CD4-positive, alpha-beta T cell (primary cell): ENCODE measurements around the gene TMEM63A. TPM values are rescaled to one million over a fixed set of nuclear protein-coding genes. Genes with fewer than 3 reads are reported as not detected.
A peak's percentile ranks its signal among the peaks of the same experiment; 100 is the strongest.

Experiments used
- ATAC-seq: fragments of 200-7000 bp; cut with Tn5 transposase; one replicate; pipeline ENCODE4 v1.10.0; 2022; ENCODE audit warnings: mild to moderate bottlenecking; ENCODE audit not compliant: poor library complexity
- CTCF ChIA-PET: fragments of 350-600 bp; sonication (Branson Sonifier 250); formaldehyde crosslinking; loops from one replicate; lab custom pipeline; 2021; ENCODE audit warnings: antibody characterized with exemption, inconsistent platforms; lab: Charles Lee
- POLR2A ChIA-PET: fragments of 350-600 bp; sonication (Branson Sonifier 250); formaldehyde crosslinking; loops from one replicate; lab custom pipeline; 2021; ENCODE audit warnings: antibody characterized with exemption, inconsistent platforms; lab: Charles Lee
- DNase-seq, 14 experiments: peaks; one replicate each; pipeline ENCODE4 v3.0.0-alpha.2; 2013 to 2020; ENCODE audit warnings: mixed read lengths in 2 of 14
- H3K27ac ChIP-seq, 2 donors: one replicate each; pipeline versions ENCODE4 v1.5.1 to v1.7.0; 2013; ENCODE audit warnings: low read length in 2 of 2, low read depth in 1 of 2, mild to moderate bottlenecking in 1 of 2
- H3K27me3 ChIP-seq, 2 experiments: 1 replicate in 1 of 2; 2 replicates in 1 of 2; pipeline versions ENCODE4 v1.6.1 to v1.7.0; 2013; ENCODE audit warnings: low read length in 2 of 2, control low read depth in 1 of 2, mild to moderate bottlenecking in 1 of 2, moderate library complexity in 1 of 2; ENCODE audit not compliant: insufficient read depth in 2 of 2, control insufficient read depth in 1 of 2
- H3K36me3 ChIP-seq: one replicate; pipeline ENCODE4 v1.6.1; 2013; ENCODE audit warnings: low read length, control low read depth; ENCODE audit not compliant: insufficient read depth
- H3K4me1 ChIP-seq: one replicate; pipeline ENCODE4 v1.6.1; 2013; ENCODE audit warnings: low read length, control low read depth; ENCODE audit not compliant: insufficient read depth
- H3K4me3 ChIP-seq: one replicate; pipeline ENCODE4 v1.5.1; 2013; ENCODE audit warnings: mild to moderate bottlenecking, low read length, moderate library complexity
- H3K9me3 ChIP-seq, 2 experiments: 1 replicate in 1 of 2; 2 replicates in 1 of 2; pipeline versions ENCODE4 v1.6.1 to v1.7.0; 2013; ENCODE audit warnings: low read length in 2 of 2, mild to moderate bottlenecking in 2 of 2, control low read depth in 1 of 2, moderate library complexity in 1 of 2; ENCODE audit not compliant: control insufficient read depth in 1 of 2, insufficient read depth in 1 of 2
- H3K27ac Mint-ChIP-seq: one replicate; pipeline ENCODE4 v1.8.0; 2020; ENCODE audit warnings: mixed read lengths
- H3K27me3 Mint-ChIP-seq: one replicate; pipeline ENCODE4 v1.8.0; 2021; ENCODE audit warnings: mixed read lengths
- H3K36me3 Mint-ChIP-seq: one replicate; pipeline ENCODE4 v1.8.0; 2021; ENCODE audit warnings: low read depth, mixed read lengths
- H3K4me1 Mint-ChIP-seq: one replicate; pipeline ENCODE4 v1.8.0; 2021; ENCODE audit warnings: low read depth, mixed read lengths
- H3K4me3 Mint-ChIP-seq: one replicate; pipeline ENCODE4 v1.8.0; 2020; ENCODE audit warnings: mild to moderate bottlenecking, mixed read lengths
- H3K9me3 Mint-ChIP-seq: one replicate; pipeline ENCODE4 v1.8.0; 2020; ENCODE audit warnings: mixed read lengths
- intact Hi-C, 2 experiments: fragments of 100-400 bp; cut with DNase I in 1 of 2; cut with micrococcal nuclease in 1 of 2; formaldehyde crosslinking; loops; one replicate each; pipeline versions ENCODE4 v1.15.1 to v1.9.0; 2023 to 2025; cut with DNase I, micrococcal nuclease
- total RNA-seq, 174 experiments: library from RNA in 2 of 174; stranded (reverse) in 2 of 174; gene quantifications; one replicate each; pipeline ENCODE4 v1.2.3 and lab custom pipeline; 2021 to 2026
- TF ChIP-seq, protein P1 (sequence below): fragments of 200-600 bp; IDR thresholded peaks from one replicate; pipeline ENCODE4 v1.8.0; 2022; ENCODE audit warnings: antibody characterized with exemption, mild to moderate bottlenecking

Gene TMEM63A
- total RNA-seq, 2 experiments from 2014 or later, result 199 to 204 TPM

GRCh38 chr1:225921734-225922709 lies 39.8 kb upstream of the TMEM63A start:
- Mint-ChIP-seq H3K4me3 (peak overlapping the region; percentile 95), H3K4me1 (peaks cover 50% of the 10 kb centered on the region), H3K27ac (peak overlapping the region; percentile 98), H3K36me3 (peaks cover 55% of the 10 kb centered on the region), H3K9me3 (no peaks in the 10 kb centered on the region), H3K27me3 (no peaks in the 10 kb centered on the region)
- peaks cover 60% of the 10 kb centered on the region for H3K4me1 ChIP-seq
- H3K4me3 ChIP-seq, result no peak overlapping the region
- no peaks in the 10 kb centered on the region for H3K9me3 ChIP-seq
- H3K36me3 ChIP-seq, result peaks cover 52% of the 10 kb centered on the region
- CTCF ChIA-PET, result interaction anchor here (0.8 to 1.9 kb wide), 2 partner anchors 10 to 40 kb away, joined by 3 to 5 read pairs; partner anchors contain the start of gene TMEM63A
- ATAC-seq (no peak), DNase-seq (no peak)
- intact Hi-C loops, result loop anchor here in 1 of 2 experiments (5.0 kb wide), 4 partner anchors 75 to 495 kb away; partner anchors contain the start of genes H3-3A, LBR and SDE2
- no peak overlapping the region for H3K27ac ChIP-seq
- no peaks in the 10 kb centered on the region for H3K27me3 ChIP-seq
- TF ChIP-seq, protein P1, sequence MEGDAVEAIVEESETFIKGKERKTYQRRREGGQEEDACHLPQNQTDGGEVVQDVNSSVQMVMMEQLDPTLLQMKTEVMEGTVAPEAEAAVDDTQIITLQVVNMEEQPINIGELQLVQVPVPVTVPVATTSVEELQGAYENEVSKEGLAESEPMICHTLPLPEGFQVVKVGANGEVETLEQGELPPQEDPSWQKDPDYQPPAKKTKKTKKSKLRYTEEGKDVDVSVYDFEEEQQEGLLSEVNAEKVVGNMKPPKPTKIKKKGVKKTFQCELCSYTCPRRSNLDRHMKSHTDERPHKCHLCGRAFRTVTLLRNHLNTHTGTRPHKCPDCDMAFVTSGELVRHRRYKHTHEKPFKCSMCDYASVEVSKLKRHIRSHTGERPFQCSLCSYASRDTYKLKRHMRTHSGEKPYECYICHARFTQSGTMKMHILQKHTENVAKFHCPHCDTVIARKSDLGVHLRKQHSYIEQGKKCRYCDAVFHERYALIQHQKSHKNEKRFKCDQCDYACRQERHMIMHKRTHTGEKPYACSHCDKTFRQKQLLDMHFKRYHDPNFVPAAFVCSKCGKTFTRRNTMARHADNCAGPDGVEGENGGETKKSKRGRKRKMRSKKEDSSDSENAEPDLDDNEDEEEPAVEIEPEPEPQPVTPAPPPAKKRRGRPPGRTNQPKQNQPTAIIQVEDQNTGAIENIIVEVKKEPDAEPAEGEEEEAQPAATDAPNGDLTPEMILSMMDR, result no peak
- POLR2A ChIA-PET, result interaction anchor here (1.0 to 3.8 kb wide), 6 partner anchors 16 to 144 kb away, joined by 3 to 84 read pairs (median 4); partner anchors contain the start of genes SRP9 and TMEM63A

DNA sequence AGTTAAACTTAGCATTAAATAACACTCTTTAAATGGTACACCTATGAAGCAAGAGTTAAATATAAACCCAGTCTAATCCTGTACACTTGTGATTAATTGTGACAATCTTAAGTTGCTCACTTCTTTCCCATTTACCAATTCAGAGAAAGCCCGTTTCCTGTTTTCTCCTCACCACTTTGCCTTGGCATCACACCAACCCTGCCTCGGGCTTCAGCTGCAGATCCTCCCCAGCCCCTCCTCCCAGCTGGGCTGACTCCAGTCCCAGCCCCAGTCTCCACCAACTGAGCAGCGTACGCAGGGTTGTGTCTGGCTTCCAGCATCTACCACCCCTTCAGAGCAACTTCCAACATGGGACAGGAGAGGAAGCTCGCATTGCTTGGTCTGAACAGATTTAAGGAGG lies 37.7 kb upstream of the TMEM63A start:
- Histone ChIP-seq H3K27ac (no peak overlapping the region), H3K4me3 (no peak overlapping the region), H3K27me3 (no peaks in the 10 kb centered on the region), H3K36me3 (peaks cover 60% of the 10 kb centered on the region), H3K4me1 (peaks cover 49% of the 10 kb centered on the region), H3K9me3 (no peaks in the 10 kb centered on the region)
- TF ChIP-seq, protein P1, result no peak
- DNase-seq (peak in 4 of 14 experiments; percentile 23 to 59 (median 35)), ATAC-seq (no peak)
- no peaks in the 10 kb centered on the region for H3K9me3 Mint-ChIP-seq
- H3K4me3 Mint-ChIP-seq, result peak overlapping the region; percentile 73
- H3K36me3 Mint-ChIP-seq, result peaks cover 69% of the 10 kb centered on the region
- H3K4me1 Mint-ChIP-seq, result peaks cover 51% of the 10 kb centered on the region
- intact Hi-C loops, result loop anchor here (5.0 to 10.0 kb wide), 5 partner anchors 55 to 493 kb away; partner anchors contain the start of genes H3-3A (in 1 of the 2), LBR (in 1 of the 2) and SDE2 (in 1 of the 2)
- CTCF ChIA-PET, result interaction anchor here (1.5 kb wide), 1 partner anchor 142 kb away, joined by 3 read pairs; the partner anchor contains the start of gene SRP9
- peak overlapping the region; percentile 83 for H3K27ac Mint-ChIP-seq
- no peaks in the 10 kb centered on the region for H3K27me3 Mint-ChIP-seq
- POLR2A ChIA-PET, result interaction anchor here (0.7 to 2.4 kb wide), 10 partner anchors 9 to 143 kb away, joined by 3 to 12 read pairs (median 3); partner anchors contain the start of genes H3-3A, SDE2, SRP9 and TMEM63A

- peaks cover 60% of the 10 kb centered on the region for H3K36me3 ChIP-seq
- no peaks in the 10 kb centered on the region for H3K9me3 Mint-ChIP-seq
Observed at GRCh38 chr1:225918280-225918679, 36.1 kb upstream of the TMEM63A start.

More at GRCh38 chr1:225918280-225918679, 36.1 kb upstream of the TMEM63A start:
- Mint-ChIP-seq H3K4me3 (no peak overlapping the region), H3K36me3 (peaks cover 65% of the 10 kb centered on the region), H3K27me3 (no peaks in the 10 kb centered on the region), H3K4me1 (peaks cover 46% of the 10 kb centered on the region), H3K27ac (no peak overlapping the region)
- ATAC-seq (no peak), DNase-seq (no peak)
- Histone ChIP-seq H3K4me3 (no peak overlapping the region), H3K27ac (no peak overlapping the region), H3K27me3 (no peaks in the 10 kb centered on the region), H3K9me3 (no peaks in the 10 kb centered on the region), H3K4me1 (peaks cover 39% of the 10 kb centered on the region)
- intact Hi-C loops, result loop anchor here in 1 of 2 experiments (10.0 kb wide), 1 partner anchor 57 kb away; no protein-coding TSS in a partner anchor
- CTCF ChIA-PET, result no interaction called here
- POLR2A ChIA-PET, result interaction anchor here (0.8 to 1.8 kb wide), 2 partner anchors 21 to 35 kb away, joined by 3 to 5 read pairs; no protein-coding TSS in a partner anchor
- TF ChIP-seq, protein P1, result no peak
